ENCODE results near the gene RBM5.

Gene RBM5

DNA sequence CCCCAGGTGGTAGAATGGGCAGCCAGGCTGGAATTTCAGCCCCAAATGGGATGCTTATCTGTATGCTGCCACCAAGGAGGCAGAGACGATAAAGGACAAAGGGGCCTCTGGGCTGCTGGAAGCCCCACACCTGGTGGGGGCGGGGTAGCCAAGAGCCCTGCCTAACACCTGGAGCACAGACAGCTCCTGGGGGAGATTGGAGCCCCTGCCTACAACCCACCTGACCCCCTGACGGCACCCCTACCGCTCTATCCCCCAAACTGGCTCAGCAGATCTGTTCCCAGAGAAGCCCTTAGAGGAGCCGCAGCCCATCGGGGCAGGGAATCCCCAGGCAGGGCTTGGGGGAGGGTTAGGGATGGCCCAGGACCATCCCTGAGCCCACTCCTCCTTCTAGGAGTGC is 50.6 kb downstream of the RBM5 start:
- no peak for DNase-seq (ENCODE audit: low read depth)

DNA sequence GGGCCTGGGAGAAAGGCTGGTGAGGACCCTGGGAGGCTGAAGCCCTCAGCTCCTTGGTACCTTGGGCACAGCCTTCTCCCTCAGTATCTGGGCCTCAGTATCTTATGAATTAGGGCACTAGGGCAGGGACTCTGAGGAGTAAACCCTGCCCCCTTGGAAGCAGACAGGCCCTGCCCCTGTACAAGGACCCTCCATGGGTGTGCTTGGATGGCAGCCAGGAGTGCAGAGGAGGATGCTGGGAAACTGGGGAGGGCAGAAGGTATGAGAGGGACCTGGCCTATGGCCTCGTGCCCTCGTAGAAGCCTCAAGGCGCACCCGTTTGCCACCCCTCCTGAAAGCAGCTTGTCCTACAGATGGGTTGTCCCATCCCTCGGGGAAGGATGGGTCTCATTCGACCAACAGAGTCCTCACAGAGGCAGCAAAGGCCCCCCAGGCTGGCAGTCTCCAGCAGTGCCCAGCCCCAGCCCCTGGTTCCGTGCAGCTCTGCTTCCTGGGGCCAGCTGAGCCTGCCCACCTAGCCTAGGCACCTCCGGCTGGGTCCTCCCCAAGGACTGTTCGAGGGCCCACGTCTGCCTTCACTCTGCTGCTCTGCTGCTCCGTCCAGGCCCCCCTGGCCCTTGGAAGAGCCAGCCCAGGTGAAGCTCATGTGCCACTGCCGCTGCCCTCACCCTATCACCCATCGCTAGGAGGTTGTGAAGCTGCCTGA is 51.2 kb downstream of the RBM5 start:
- DNase-seq (ENCODE audit: low read depth): no peak

DNA sequence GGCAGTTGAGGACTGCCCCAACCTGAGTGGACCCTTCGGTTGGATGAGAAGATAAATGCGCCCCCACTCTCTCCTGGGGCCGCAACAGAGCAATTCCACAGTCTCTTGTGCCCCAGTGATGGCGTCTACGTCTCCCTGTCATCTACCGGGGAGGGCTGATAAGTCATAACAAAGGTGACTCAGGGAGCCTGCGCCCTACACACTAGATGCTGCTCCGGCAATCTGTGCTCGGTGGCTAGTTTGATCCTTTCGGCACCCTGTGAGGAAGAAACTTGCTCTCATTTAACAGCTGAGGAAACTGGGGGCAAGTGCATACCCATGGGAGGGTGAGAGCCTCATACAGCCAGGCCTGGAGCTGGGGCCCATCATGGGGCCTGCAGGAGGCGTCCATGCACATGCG is 52.3 kb downstream of the RBM5 start:
- DNase-seq (ENCODE audit: low read depth): no peak

DNA sequence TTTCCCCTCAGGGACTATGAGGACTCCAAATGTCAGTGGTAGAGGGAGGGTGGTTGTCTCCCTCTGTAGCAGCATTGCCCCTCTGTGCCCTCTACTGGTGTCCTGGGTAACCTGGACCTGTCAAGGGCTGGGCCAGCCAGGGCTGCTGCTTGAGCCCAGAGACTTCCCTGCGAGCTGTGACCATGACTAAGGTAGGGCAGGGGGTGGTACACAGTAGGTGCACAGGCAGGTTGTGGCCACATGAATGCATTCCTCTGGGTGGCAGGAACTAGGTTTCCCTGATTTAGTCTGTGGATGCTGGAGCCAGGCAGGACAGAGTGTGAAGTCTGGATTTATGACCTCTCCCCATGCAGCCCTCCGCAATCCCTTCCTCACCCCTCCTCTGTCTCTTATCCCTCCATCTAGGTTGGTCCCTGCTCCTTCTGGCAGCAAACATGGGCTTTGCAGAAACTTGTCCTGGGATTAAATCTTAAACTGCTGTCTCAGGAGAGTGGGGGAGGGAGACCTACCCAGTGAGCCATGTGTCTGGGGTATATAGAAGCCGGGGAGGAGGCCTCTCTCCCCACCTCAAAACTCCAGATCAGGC is 57.7 kb downstream of the RBM5 start:
- no peak for DNase-seq (ENCODE audit: low read depth)

DNA sequence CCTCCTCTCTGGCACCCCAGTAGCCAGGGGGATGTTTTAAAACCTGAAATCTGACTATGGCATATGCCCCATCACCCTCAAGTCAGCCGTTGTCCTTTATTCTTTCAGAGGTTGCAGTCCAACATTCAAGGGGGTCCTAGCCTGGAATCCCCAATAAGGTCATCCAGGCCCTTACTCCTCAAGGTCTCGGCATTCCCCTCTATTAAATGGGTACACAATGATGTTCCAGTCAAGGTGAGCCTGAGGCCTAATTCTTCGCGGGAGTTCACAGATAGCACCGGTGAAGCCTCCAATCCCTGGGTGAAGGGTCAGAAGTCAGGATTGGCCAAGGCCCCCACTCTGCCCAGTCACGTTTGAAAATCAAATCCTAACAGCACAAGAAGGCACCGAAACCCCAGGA is 58.3 kb downstream of the RBM5 start:
- DNase-seq (ENCODE audit: low read depth): no peak

DNA sequence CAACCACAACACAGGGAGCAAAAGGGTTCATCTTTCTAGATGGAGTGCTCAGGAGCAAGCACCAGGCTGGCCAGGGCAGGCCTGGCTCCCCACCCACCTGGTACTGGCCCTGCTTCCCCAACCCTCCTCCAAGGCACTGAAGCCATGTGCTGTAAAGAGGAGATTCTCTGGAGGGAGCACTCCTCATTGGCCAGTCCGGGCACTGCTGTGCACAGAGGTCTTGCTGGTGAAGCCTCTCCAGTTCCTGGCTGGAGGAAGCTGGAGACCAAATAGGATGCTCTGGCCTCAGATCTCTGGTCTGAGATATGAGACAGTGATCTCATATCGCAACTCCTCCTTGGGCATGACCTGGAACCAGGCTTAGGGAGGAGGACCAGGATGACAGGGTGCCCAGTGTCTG is 58.7 kb downstream of the RBM5 start:
- DNase-seq (ENCODE audit: low read depth): no peak

DNA sequence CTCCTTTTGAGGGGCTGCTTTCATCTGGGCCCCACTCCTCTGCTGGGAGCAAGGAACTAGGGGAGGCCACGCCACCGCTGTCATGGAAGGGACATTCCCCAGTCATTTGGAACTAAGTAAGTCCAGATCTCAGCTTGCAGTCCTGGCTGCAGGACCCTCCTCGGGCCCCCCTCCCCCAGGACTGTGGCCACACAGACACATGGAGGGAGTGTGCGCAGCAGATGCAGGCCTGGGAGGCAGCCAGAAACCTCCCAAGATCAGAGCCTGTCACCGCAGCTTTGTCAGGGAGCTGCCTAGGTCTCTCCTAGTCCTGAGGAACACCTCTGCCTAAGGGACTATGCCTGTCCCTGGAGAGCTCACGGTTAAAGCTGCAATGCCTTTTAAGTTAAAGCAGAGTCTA is 59.1 kb downstream of the RBM5 start:
- peak; percentile 28 for DNase-seq (ENCODE audit: low read depth)

DNA sequence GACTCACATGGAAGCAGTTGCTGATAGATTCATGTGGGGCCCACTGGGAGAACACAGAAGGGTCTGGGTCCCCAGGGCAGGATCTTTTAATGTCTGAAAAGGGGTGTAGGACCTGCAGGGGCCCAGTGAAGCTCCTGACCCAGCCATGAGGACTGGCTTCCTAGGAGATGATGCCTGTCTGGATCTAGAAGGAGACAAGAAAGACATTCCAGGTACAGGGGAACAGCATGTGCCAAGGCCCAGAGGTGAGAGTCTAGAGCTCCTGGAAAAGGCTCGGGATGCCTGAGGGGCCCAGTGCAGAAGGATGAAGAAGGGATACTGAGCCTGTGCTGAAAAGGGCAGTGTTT is 61.7 kb downstream of the RBM5 start:
- no peak for DNase-seq (ENCODE audit: low read depth)

DNA sequence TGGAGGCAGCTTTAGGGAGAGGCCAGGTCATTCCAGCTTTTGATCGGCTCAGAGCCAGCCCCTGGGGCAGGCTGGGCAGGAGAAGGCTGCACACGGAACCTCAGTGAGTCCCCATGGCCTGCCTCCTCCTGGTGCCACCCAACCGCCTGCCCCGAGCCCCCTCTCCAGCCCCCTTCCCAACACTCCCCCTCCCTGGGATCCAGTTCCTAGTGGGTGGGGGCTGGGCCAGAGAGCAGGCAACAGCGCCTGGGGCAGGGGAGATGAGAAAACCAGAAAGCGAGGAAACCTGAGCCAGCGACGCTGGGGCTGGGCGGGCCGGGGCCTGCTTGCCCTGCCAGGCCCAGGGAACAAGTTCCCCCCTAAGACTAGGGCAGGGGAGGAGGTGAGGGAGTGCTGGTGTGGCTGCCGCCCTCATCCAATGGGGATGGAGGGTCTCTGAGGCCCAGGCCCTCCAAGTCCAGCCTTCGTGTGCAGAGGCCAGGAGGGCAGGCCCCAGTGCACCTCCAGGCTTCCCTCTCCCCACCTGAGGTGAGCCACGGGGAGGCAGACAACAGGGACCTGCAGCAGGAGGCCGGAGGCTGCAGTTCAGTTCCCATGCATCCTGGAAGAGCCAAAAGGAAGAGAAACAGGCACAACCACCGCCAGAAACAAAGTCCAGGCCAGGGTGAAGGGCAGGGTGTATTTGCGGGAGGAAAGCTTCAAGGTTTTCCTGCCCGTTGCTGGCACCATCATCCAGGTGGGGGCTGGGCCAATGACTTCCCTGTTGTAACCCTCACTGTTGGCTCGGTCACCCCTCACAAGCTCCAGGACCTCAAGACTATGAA is 62.4 kb downstream of the RBM5 start:
- no peak for DNase-seq (ENCODE audit: low read depth)

DNA sequence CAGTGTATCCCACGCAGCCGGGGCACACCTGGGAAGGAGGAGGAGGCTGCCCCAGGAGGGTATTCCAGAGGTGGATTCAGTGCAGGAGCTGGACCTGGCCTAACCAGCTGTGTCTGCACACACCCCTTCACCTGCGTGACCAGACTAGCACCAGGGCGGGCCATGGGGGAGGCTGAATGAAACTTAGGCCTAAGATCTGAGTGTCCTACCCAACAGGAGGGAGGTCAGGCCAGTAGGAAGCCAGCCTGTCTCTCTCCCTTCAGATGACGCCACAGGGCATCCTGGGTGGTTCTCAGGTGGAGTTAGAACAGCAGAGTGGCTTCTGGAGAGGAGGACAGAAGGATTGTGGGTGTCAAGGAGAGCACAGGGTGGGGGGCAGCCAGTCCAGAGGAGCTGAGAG is 63.0 kb downstream of the RBM5 start:
- no peak for DNase-seq (ENCODE audit: low read depth)

DNA sequence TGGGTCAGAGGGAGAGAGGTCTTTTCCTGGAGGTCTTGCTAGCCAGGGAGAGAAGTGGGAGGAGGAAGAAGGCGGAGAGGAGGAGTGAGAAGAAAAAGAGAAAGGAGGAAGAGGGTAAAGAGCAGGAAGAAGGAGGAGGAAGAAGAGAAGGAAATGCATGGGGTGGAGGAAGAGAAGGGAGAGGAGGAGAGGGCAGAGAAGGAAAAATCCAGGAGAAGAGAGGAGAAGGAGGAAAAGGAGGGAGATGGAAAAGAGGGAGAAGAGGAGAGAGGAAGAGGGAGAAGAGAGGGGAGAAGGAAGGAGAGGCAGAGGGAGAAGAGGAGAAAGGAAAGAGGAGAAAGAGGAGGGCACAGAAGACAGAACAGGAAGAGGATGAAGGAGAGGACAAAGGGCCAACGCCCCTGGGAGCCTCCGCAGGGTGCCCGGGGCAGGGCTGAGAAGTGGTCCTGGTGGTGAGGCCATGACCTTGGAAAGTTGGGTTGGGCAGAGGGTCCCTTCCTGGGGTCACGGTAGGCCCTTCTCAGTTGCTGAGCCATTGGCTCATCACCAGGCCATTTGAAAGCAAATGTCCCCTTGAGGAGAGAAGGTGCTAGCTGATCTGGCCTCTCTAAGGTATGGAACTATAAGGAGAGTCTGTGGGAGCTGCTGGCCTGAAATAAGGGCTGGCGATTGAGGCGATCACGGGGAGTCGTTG is 65.2 kb downstream of the RBM5 start:
- DNase-seq (ENCODE audit: low read depth): no peak

DNA sequence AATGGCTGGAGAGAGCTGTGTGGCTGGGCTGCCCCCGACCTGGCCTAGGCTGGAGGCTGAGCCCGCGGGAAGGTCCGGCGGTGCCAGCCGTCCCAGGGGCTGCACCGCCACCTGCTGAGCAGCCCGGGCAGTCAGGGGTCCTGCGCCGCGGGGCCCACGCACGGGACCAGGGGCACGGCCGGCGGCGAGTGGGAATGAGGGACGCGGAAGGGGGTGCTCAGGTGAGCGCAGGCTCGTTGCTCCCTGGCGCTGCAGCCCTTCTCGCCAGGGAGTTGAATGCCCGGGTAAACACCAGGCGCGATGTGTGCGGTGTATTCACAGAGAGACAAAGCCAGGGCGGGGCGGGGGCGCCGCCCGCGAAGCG is 65.7 kb downstream of the RBM5 start:
- no peak for DNase-seq (ENCODE audit: low read depth)

DNA sequence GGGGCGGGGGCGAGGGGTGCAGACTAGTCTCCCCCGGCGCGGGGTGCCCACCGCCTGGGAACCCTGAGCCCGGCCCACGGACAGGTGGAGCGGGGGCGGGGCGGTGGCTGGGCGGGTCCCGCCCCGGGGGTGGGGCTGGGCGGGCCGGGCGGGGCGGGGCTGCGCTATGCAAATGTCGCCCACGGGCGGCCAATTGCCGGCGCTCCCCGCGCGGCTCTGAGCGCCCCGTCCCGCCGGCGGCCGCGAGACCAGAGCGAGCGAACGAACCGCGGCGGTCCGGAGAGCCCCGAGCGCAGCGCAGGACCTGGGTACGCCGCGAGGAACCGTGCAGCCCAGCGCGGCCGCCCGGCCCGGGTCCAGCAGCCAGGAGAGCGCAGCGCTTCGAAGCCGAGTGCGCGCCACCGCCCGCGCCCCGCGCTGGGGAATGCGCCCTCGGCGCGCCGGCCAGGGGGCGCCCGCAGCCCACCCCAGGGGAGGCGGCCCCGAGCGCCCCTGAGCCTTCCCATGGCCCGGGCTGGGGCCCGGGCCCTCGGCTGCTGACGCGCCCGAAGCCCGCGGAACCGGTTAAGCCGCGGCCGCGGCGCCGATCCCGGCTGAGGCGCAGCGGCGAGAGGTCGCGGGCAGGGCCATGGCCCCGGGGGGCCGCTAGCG is 66.2 kb downstream of the RBM5 start, which contains the start of gene SEMA3F:
Gene SEMA3F (plus strand): TSS at position 485 of the 651 bp plus-strand sequence. CDS start 4,299 bp downstream, outside the sequence.
- DNase-seq (ENCODE audit: low read depth): peak; percentile 53

DNA sequence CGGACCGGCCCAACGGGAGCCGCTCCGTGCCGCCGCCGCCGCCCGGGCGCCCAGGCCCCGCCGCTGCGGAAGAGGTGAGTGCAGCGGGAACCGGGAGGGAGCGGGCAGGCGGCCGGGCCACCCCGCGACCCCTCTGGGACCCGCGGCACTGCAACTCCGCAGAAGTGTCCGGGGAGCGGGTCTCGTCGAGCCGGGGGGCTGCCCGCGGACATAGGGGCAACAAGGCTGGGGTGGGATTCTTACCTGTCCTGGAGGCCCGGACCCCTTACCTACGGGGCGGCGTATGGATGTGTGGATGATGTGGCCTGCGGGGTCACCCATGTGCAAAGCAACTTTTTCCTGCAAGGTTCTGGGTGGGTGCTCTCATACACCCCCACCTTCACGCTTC is 66.8 kb downstream of the RBM5 start:
- DNase-seq (ENCODE audit: low read depth): no peak

DNA sequence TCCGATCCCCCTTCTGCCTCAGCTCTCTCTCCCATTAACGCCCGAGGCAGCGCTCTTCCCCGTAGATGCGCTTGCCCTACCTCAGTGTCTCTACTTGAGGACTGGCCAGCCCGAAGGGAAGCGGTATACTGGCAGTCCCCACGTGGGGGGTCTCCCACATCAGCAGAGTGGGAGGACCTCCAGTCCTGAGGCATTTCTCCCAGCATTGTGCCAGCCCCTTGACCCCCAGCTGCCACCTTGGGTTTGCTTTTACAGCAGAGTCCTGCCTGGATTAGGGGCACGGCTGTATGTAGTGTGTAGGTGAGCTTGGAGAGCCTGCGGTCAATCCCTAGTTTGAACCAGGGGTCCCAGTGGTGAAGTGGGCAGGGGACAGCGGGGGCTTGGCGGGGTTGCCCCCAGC is 67.2 kb downstream of the RBM5 start:
- no peak for DNase-seq (ENCODE audit: low read depth)

DNA sequence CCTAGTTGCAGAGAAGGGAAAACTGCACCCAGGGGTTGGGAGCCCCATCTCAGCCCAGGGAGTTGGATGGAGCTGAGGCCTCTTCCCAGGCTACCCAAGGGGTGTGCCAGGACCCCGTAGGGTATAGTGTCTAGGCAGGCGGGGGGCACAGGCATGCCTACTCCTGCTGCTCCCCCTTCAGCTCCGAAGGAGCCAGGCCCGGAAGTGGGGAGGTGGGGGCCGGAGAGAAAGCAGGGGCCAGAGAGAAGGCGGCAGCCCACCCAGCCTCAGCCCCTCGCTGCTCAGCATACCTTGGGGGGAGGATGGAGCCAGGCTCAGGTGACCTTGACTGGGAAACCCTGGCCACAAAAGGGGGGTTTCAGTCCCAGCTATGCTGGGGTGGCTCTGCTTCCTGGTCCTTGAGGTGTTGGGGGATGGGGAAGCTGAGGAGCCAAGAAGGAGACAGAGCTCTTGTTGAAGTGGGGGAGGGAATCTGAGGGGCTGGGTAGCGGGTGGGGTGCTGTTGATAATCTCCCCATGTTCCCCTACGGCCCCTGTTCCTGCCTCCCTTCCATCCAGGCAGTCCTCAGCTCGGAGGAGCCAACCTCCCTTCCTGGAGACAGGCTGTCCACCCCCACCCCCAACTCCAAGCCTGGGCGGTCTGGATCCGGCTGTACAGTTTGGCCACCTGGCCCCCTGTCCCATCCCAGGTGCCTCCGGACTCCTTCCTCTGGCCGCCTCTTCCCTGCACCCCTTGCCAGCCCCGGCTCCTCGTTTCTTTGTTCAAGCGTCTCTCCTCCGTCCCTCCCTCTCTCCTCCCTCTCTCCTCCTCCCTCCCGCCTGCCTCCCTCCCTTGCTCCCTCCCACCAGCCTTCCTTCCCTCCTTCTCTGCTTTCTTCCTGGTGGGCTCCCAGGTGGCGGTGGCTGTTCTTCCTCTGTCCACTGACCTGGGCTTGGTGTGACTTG is 68.1 kb downstream of the RBM5 start:
- DNase-seq (ENCODE audit: low read depth): peak; percentile 30

DNA sequence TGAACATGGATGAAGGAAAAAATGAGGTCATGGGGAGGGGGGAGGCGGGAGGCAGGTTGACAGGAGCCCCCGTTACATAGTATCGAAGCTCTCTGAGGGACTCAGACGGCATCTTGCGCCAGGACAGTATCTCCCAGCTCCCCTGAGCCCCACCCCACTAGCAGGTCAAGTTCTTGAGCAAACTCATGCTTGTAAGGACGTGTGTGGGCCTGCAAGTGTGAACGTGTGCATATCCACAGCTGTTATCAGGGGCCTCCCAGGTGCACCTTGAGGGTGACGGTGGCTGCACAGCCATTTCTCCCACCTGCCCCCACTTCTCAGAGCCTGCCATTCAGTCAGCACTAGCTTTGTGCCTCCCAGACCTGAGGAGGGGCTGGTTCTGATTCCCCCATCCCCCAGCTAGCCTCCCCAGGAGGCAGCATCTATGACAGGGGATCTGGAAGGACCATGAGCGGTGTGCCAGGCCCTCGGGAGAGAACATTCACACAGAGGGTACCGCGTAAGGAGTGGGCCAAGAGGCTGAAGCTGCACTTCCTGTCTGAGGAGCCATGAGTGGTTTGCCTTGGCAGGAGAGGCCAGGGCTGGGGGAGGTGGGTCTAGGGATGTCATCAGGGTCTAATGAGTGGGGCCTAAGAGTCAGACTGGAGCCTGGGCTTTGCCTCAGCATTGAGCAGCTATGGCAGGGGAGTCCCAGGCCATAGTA is 69.3 kb downstream of the RBM5 start:
- no peak for DNase-seq (ENCODE audit: low read depth)

DNA sequence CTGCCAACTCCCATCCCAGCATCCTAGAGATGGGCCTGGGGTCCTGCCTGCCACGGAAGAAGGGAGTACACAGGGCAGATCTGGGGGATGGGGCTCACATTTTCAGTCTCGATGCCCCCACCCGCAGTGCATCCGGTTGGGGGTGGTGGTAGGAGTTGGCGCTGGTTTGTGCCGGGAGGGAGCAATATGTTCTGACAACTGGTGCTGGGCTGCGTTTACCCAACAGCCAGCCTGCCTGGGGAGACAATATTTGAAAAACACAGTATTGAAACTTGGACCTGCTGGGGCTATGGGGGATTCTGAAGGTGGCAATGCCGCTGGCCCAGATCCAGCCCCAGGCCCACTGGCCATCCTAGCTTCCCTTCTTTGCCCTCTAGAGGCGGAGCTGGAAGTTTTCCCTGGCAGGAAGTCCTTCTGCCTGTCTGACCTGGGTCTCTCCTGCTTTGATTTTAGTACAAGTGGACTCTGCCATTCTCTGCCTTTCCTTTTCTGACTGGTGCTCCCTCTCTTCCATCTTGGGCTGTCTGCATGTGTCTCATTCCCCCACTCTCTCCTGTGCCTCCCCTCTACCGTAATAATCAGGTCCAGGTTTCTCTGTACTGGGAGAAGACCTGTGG is 69.9 kb downstream of the RBM5 start:
- DNase-seq (ENCODE audit: low read depth): no peak

DNA sequence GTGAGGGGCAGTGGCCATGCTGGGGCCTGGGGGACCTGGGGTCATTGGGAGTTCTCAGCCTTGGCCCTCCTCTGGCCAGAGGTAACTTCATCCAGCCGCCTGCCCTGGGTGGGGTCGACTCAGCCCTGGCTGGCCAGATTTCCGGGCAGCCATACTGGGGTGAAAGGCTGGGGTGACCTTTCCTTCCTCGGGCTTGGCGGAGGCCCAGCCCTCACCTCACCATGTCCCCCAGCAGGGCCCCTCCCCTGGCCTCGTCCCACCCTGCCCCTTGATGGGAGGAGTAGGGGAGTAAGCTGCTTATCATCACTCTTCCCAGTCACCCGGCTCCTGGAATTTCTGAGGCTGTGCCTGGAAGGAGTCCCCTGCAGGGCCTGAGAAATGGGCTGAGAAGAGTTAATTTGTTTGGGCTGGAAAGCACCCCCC is 71.9 kb downstream of the RBM5 start:
- no peak for DNase-seq (ENCODE audit: low read depth)

DNA sequence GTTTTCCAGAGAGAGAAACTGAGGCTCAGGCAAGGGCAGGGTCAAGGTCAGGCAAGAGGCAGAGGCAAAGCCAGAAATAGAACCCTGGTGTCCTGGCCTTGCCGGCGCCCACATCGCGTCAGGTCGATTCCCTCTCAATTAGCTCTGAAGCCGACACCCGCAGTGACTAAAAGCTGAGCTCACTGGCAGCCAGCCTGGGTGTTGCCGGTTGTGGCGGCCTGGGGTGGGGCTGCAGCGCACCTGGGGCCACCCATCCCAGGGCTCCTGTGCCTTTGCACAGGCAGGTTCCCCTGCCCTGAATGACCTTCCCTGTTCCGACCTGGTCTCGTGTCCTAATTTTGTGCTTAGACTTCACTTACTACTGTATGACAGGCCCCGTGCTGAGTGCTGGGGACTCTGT is 72.6 kb downstream of the RBM5 start:
- no peak for DNase-seq (ENCODE audit: low read depth)
